ENCODE data around the gene NSL1.
A peak's percentile ranks its signal among the peaks of the same experiment; 100 is the strongest.

NSL1 gene

GRCh38 chr1:212690816-212691403 is 100.7 kb downstream of the NSL1 start:
- Histone ChIP-seq H3K4me1 (peaks cover 5 to 42% (median 19%) of the 10 kb centered on the region in 10 experiments; a peak in 16 of 20 replicates), H3K9me3 (replicated peaks in 1 of 11) (no peaks in the 10 kb centered on the region), H3K4me3 (no peak overlapping the region), H3K27me3 (no peaks in the 10 kb centered on the region), H3K9ac (no peak overlapping the region), H4K20me1 (peaks cover 0 to 5% (median 0%) of the 10 kb centered on the region in 11 experiments; a peak in 1 of 22 replicates), H3K4me2 (no peak overlapping the region), H3K27ac (no peak overlapping the region; a peak in 1 of 22 replicates), H3K36me3 (peaks cover 8 to 67% (median 50%) of the 10 kb centered on the region in 11 experiments; a peak in 20 of 22 replicates)
- TF ChIP-seq Cebpa-rat (IDR thresholded peaks at IDR 0.05): no peak

GRCh38 chr1:212689758-212690529 is 101.6 kb downstream of the NSL1 start:
- H3K27me3 ChIP-seq: no peaks in the 10 kb centered on the region
- no peak overlapping the region for H3K4me2 ChIP-seq
- no peaks in the 10 kb centered on the region for H3K9me3 ChIP-seq (replicated peaks in 1 of 11)
- H3K4me3 ChIP-seq: no peak overlapping the region
- TF ChIP-seq Cebpa-rat (IDR thresholded peaks at IDR 0.05): no peak
- H3K4me1 ChIP-seq: peaks cover 5 to 52% (median 25%) of the 10 kb centered on the region in 10 experiments; a peak in 16 of 20 replicates
- no peak overlapping the region for H3K27ac ChIP-seq
- peaks cover 0 to 5% (median 0%) of the 10 kb centered on the region in 11 experiments; a peak in 1 of 22 replicates for H4K20me1 ChIP-seq
- H3K36me3 ChIP-seq: peaks cover 8 to 67% (median 42%) of the 10 kb centered on the region in 11 experiments; a peak in 20 of 22 replicates
- no peak overlapping the region for H3K9ac ChIP-seq

GRCh38 chr1:212689196-212689725 is 102.3 kb downstream of the NSL1 start:
- Histone ChIP-seq H3K36me3 (peaks cover 8 to 66% (median 36%) of the 10 kb centered on the region in 11 experiments; a peak in 20 of 22 replicates), H3K9ac (no peak overlapping the region), H3K9me3 (replicated peaks in 1 of 11) (no peaks in the 10 kb centered on the region), H3K27me3 (no peaks in the 10 kb centered on the region), H3K4me1 (peaks cover 5 to 59% (median 31%) of the 10 kb centered on the region in 10 experiments; a peak in 16 of 20 replicates), H3K4me3 (no peak overlapping the region), H3K4me2 (0 out of 22 replicates have a peak overlapping the region, but pooled peaks of 1 of the 11 experiments have one; percentile 7), H3K27ac (no peak overlapping the region), H4K20me1 (peaks cover 0 to 5% (median 0%) of the 10 kb centered on the region in 11 experiments; a peak in 1 of 22 replicates)
- no peak for TF ChIP-seq Cebpa-rat (IDR thresholded peaks at IDR 0.05)

- H3K27me3 ChIP-seq: no peaks in the 10 kb centered on the region
- peaks cover 11 to 67% (median 39%) of the 10 kb centered on the region in 10 experiments for H3K4me1 ChIP-seq
- H3K9me3 ChIP-seq (replicated peaks in 1 of 11): no peaks in the 10 kb centered on the region
- no peak for TF ChIP-seq Cebpa-rat (IDR thresholded peaks at IDR 0.05)
- H4K20me1 ChIP-seq: peaks cover 0 to 5% (median 0%) of the 10 kb centered on the region in 11 experiments; a peak in 1 of 22 replicates
- H3K4me3 ChIP-seq: no peak overlapping the region
- H3K36me3 ChIP-seq: peaks cover 8 to 59% (median 29%) of the 10 kb centered on the region in 11 experiments; a peak in 19 of 22 replicates
- no peak overlapping the region for H3K27ac ChIP-seq
- peak overlapping the region in 5 of 11 experiments; percentile 13 to 36 (median 22); a peak in 4 of 22 replicates for H3K4me2 ChIP-seq
- H3K9ac ChIP-seq: no peak overlapping the region
These were observed 103.1 kb downstream of the NSL1 start for GRCh38 chr1:212688341-212689047.

GRCh38 chr1:212687811-212688210 is 103.8 kb downstream of the NSL1 start:
- Histone ChIP-seq H3K36me3 (peaks cover 1 to 52% (median 23%) of the 10 kb centered on the region in 11 experiments; a peak in 19 of 22 replicates), H4K20me1 (peaks cover 0 to 5% (median 0%) of the 10 kb centered on the region in 11 experiments; a peak in 1 of 22 replicates), H3K4me3 (no peak overlapping the region), H3K27me3 (no peaks in the 10 kb centered on the region), H3K9ac (no peak overlapping the region), H3K4me1 (peaks cover 18 to 70% (median 44%) of the 10 kb centered on the region in 10 experiments), H3K9me3 (replicated peaks in 1 of 11) (no peaks in the 10 kb centered on the region), H3K27ac (no peak overlapping the region), H3K4me2 (peak overlapping the region in 8 of 11 experiments; percentile 12 to 36 (median 22); a peak in 7 of 22 replicates)
- no peak for TF ChIP-seq Cebpa-rat (IDR thresholded peaks at IDR 0.05)

- Histone ChIP-seq H3K4me2 (peak overlapping the region in 4 of 11 experiments; percentile 88 to 95 (median 92); a peak in 8 of 22 replicates), H4K20me1 (peaks cover 0 to 5% (median 0%) of the 10 kb centered on the region in 11 experiments; a peak in 1 of 22 replicates), H3K9ac (no peak overlapping the region), H3K27me3 (no peaks in the 10 kb centered on the region), H3K4me1 (peaks cover 15 to 82% (median 53%) of the 10 kb centered on the region in 10 experiments), H3K36me3 (peaks cover 0 to 43% (median 17%) of the 10 kb centered on the region in 11 experiments; a peak in 16 of 22 replicates), H3K27ac (peak overlapping the region in 2 of 11 experiments; percentile 13 to 83; a peak in 2 of 22 replicates), H3K4me3 (no peak overlapping the region), H3K9me3 (replicated peaks in 1 of 11) (no peaks in the 10 kb centered on the region)
- TF ChIP-seq Cebpa-rat (IDR thresholded peaks at IDR 0.05): no peak
These were observed 105.0 kb downstream of the NSL1 start for GRCh38 chr1:212686591-212686990.

- Histone ChIP-seq H3K9ac (no peak overlapping the region), H3K4me2 (peak overlapping the region in 6 of 11 experiments; percentile 34 to 95 (median 90); a peak in 8 of 22 replicates), H3K4me1 (peaks cover 15 to 87% (median 53%) of the 10 kb centered on the region in 10 experiments), H3K27me3 (no peaks in the 10 kb centered on the region), H3K27ac (peak overlapping the region in 3 of 11 experiments; percentile 13 to 85 (median 83); a peak in 2 of 22 replicates), H4K20me1 (peaks cover 0 to 5% (median 0%) of the 10 kb centered on the region in 11 experiments; a peak in 1 of 22 replicates), H3K36me3 (peaks cover 0 to 43% (median 17%) of the 10 kb centered on the region in 11 experiments; a peak in 16 of 22 replicates), H3K9me3 (replicated peaks in 1 of 11) (no peaks in the 10 kb centered on the region), H3K4me3 (no peak overlapping the region)
- TF ChIP-seq Cebpa-rat (IDR thresholded peaks at IDR 0.05): no peak
These were observed 105.5 kb downstream of the NSL1 start for GRCh38 chr1:212686069-212686468.

- H3K27ac ChIP-seq: peak overlapping the region in 6 of 11 experiments; percentile 1 to 85 (median 82); a peak in 9 of 22 replicates
- H3K36me3 ChIP-seq: peaks cover 0 to 43% (median 17%) of the 10 kb centered on the region in 11 experiments; a peak in 16 of 22 replicates
- H3K9me3 ChIP-seq (replicated peaks in 1 of 11): no peaks in the 10 kb centered on the region
- TF ChIP-seq Cebpa-rat (IDR thresholded peaks at IDR 0.05): no peak
- H3K4me1 ChIP-seq: peaks cover 15 to 94% (median 53%) of the 10 kb centered on the region in 10 experiments
- 0 out of 22 replicates have a peak, but pooled peaks cover 0 to 5% (median 0%) of the 10 kb centered on the region in 11 experiments for H4K20me1 ChIP-seq
- H3K9ac ChIP-seq: peak overlapping the region in 3 of 11 experiments; percentile 22 to 38 (median 32); a peak in 3 of 22 replicates
- H3K4me2 ChIP-seq: peak overlapping the region in 6 of 11 experiments; percentile 34 to 95 (median 90); a peak in 11 of 22 replicates
- H3K4me3 ChIP-seq: no peak overlapping the region
- H3K27me3 ChIP-seq: no peaks in the 10 kb centered on the region
These were observed 106.1 kb downstream of the NSL1 start for GRCh38 chr1:212685429-212685828.

All from BLaER1 treated with 17β-estradiol and CSF1 and Interleukin-3, amounts not matched to agents 10 nM and 100 nM (cell line).